GM12864 (cell line): ENCODE results near the gene ADCK2.
A peak's percentile ranks its signal among the peaks of the same experiment; 100 is the strongest.
"Not testable (repeated sequence)": the region's sequence is repeated elsewhere in the genome, so short reads cannot be mapped to it uniquely, and the experiment has no call there.

Source experiments
- DNase-seq: peaks from one replicate; pipeline ENCODE4 v3.0.0-alpha.2; 2011; ENCODE audit warnings: low read depth
- H3K4me3 ChIP-seq: 2 replicates; pipeline ENCODE4 v1.5.1; 2011; ENCODE audit warnings: mild to moderate bottlenecking, low read depth, low read length, control low read depth
- TF ChIP-seq, protein P1 (sequence below): IDR thresholded peaks from 2 replicates; pipeline ENCODE4 v1.5.1; 2011; ENCODE audit warnings: low read depth, mild to moderate bottlenecking, moderate library complexity, low read length, control low read depth, inconsistent platforms; ENCODE audit errors: missing control alignments

The ADCK2 gene

DNA sequence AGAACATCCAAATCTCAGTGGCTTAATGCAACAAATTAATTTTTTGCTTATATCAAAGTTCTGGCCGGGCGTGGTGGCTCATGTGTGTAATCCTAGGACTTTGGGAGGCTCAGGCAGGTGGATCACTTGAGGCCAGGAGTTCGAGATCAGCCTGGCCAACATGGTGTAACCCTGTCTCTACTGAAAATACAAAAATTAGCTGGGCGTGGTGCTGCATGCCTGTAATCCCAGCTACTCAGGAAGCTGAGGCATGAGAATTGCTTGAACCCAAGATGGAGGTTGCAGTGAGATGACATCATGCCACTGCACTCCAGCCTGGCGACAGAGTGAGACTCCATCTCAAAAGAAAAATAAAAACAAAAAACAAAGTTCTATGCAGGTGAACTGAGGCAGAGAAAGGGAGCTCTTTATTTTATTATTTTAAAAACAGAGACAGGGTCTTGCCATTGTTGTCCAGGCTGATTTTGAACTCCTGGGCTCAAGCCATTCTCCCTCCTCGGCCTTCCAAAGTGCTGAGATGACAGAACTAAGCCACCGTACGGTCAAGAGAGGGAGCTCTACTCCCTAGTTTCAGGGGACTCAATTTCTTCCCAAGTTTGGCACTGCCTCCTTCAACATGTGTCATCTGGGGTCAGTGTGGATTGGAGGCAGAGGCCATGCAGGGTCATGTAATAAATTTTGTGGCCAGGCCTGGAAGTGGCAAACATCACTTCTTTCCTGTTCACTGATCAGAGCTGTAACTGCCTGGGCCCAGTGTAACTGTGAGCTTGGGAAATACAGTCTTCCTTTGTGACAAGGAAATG, 2.4 kb downstream of the ADCK2 start:
- DNase-seq = no peak
- H3K4me3 ChIP-seq = no peak overlapping the region
- TF ChIP-seq, protein P1, sequence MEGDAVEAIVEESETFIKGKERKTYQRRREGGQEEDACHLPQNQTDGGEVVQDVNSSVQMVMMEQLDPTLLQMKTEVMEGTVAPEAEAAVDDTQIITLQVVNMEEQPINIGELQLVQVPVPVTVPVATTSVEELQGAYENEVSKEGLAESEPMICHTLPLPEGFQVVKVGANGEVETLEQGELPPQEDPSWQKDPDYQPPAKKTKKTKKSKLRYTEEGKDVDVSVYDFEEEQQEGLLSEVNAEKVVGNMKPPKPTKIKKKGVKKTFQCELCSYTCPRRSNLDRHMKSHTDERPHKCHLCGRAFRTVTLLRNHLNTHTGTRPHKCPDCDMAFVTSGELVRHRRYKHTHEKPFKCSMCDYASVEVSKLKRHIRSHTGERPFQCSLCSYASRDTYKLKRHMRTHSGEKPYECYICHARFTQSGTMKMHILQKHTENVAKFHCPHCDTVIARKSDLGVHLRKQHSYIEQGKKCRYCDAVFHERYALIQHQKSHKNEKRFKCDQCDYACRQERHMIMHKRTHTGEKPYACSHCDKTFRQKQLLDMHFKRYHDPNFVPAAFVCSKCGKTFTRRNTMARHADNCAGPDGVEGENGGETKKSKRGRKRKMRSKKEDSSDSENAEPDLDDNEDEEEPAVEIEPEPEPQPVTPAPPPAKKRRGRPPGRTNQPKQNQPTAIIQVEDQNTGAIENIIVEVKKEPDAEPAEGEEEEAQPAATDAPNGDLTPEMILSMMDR = peak; percentile 11

DNA sequence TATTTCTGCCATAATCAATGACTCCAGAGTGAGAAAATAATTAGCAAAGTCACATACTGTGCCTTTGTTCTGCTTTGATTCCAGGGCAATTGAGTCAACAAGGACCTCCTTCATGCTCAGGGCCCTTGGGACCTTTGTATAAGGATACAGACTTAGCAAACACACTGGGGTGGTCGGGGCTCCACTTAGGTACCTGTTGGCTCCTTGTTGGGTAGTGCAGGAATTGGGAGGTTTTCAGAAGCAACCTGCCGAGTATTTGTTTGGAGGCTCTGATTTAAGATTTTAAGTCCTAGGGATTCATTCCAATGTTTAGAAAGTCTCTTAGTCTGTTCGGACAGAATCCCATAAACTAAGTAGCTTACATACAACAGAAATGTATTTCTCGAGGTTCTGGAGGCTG, 3.0 kb downstream of the ADCK2 start:
- H3K4me3 ChIP-seq = no peak overlapping the region
- no peak for DNase-seq
- TF ChIP-seq, protein P1 = no peak

DNA sequence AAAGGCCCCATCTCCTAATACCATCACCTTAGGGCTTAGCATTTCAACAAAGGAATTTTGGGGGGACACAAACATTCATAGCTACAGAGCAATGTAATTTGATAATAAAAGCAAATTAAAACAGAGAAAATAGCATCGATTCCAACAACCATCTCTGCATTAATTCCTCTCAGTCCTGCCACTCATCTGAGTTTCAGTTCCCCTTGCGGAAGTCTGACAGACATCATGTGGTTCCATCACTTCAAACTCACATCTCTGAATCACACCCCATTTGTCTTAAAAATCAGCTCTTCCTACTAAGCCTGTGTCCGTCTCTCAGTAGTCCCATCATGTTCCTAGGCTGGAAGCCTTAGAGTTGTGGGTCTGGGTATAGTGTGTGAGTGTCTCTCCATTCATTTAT, 3.6 kb downstream of the ADCK2 start:
- TF ChIP-seq, protein P1 = no peak
- no peak overlapping the region for H3K4me3 ChIP-seq

DNA sequence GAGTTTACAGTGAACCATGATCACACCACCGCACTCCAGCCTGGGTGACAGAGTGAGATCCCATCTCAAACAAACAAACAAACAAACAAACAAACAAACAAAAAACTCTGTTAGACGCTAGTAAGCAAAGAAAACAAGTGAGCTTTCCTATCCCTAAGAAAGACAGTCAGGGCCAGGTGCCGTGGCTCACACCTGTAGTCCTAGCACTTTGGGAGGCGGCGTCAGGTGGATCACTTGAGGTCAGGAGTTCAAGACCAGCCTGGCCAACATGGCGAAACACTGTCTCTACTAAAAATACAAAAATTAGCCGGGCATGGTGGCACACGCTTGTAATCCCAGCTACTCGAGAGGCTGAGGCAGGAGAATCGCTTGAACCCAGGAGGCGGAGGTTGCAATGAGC, 4.2 kb downstream of the ADCK2 start:
- not testable (repeated sequence) for DNase-seq, H3K4me3 ChIP-seq

More for the DNA sequence above, 3.6 kb downstream of the ADCK2 start:
- no peak for DNase-seq

DNA sequence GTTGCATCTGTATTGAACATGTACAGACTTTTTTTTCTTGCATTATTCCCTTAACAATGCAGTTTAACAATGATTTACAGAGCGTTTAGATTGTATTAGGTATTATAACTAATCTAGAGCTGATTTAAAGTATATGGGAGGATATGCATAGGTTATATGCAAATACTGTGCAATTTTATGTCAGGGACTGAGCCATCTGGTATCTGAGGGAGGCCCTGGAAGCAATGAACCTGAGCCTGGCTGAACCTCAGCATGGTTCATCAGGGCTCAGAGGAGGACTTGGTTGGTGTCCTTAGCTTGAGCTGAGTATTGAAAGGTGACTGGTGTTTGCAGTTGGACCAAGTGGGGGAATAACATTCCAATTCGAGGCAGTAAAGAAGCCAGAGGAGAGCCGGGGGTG, 4.8 kb downstream of the ADCK2 start:
- no peak for DNase-seq
- TF ChIP-seq, protein P1 = no peak
- no peak overlapping the region for H3K4me3 ChIP-seq

DNA sequence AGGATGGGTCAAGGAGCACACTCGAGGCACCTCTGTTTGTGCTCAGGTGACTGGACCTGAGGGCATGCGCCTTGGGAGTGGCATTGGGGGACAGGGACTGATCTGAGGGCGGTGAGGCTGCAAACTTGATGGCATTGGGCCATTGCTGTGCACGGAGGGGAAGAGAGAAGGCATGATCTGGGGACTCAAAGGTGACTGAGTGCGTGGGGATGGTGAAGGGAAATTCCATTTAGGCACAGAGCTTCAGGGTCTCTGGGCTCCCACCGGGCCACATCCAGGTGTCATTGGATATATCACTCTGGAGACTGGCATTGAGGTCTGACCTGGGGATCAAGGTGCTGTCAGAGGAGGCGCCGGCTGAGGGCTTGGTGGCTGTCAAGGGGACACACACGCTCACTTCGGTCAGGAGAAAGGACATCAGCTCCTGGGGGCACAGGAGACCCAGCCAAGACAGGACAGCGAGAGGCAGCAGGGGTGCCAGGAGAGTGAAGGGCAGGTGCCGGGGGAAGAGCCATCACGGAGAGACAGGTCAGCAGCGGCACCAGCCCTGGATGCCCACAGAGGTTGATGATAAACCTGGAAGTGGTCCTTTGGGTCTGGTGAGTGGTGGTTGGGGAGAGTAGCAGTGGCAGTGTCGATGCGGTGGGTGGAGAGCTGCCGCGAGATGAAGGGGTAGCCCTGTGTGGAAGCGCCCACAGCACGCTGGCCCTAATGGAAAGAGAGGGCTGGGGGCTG, 5.5 kb downstream of the ADCK2 start:
- TF ChIP-seq, protein P1 = no peak

DNA sequence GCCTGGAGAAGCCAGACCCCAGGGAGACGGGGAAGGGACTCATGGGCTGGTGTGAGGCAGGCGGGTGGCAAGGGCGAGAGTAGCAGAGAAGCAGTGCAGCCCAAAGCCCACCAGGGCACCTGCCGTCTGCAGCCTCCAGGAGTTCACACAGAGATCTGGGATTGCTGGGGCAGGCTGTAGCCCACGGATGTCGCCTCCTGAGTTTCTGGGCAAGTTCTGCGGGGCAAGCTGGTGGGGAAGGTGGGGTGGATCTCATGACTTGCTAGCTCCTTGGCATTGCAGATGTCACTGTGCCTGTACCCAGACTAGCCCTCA, 6.0 kb downstream of the ADCK2 start:
- DNase-seq = no peak
- TF ChIP-seq, protein P1 = no peak
- no peak overlapping the region for H3K4me3 ChIP-seq

More for the DNA sequence above, 5.5 kb downstream of the ADCK2 start:
- no peak for DNase-seq
- no peak overlapping the region for H3K4me3 ChIP-seq
